Mesothelial cell of epicardium (in vitro differentiated cells): ENCODE data around the gene ANO1. TPM values are rescaled to one million over a fixed set of nuclear protein-coding genes. Genes with fewer than 3 reads are reported as not detected.

Experiments
- DNase-seq, 2 experiments: peaks; one replicate each; pipeline ENCODE4 v3.0.0; 2021; ENCODE audit warnings: low spot score in 2 of 2; ENCODE audit not compliant: unreplicated experiment in 2 of 2
- H3K27ac Mint-ChIP-seq: 2 replicates; pipeline ENCODE4 v1.8.0; 2021; ENCODE audit warnings: mixed read lengths
- H3K27me3 Mint-ChIP-seq: 2 replicates; pipeline ENCODE4 v1.8.0; 2021; ENCODE audit warnings: low read depth, mixed read lengths
- H3K36me3 Mint-ChIP-seq: 2 replicates; pipeline ENCODE4 v1.8.0; 2021; ENCODE audit warnings: mixed read lengths
- H3K4me1 Mint-ChIP-seq: 2 replicates; pipeline ENCODE4 v1.8.0; 2021; ENCODE audit warnings: mixed read lengths
- H3K4me3 Mint-ChIP-seq: 2 replicates; pipeline ENCODE4 v1.8.0; 2021; ENCODE audit warnings: mild to moderate bottlenecking, moderate library complexity, mixed read lengths
- H3K9me3 Mint-ChIP-seq: 2 replicates; pipeline ENCODE4 v1.8.0; 2021; ENCODE audit warnings: mixed read lengths
- CTCF ChIP-seq: fragments of 200-600 bp; sonication (generic); IDR thresholded peaks from one replicate; pipeline ENCODE4 v1.5.0; 2021; ENCODE audit warnings: antibody characterized with exemption; ENCODE audit not compliant: unreplicated experiment
- total RNA-seq: library from RNA; stranded (reverse); gene quantifications from 3 replicates; pipeline ENCODE4 v1.2.1, GENCODE V29; 2021

Gene ANO1
- total RNA-seq, 1 donor from 2014 or later = 37.2 TPM

- H3K27ac Mint-ChIP-seq = no peak overlapping the region
- TF ChIP-seq CTCF = no peak
- H3K4me1 Mint-ChIP-seq = peaks cover 5% of the 10 kb centered on the region
- H3K36me3 Mint-ChIP-seq = peaks cover 4% of the 10 kb centered on the region
- H3K27me3 Mint-ChIP-seq = no peaks in the 10 kb centered on the region
- DNase-seq = no peak
- no peak overlapping the region for H3K4me3 Mint-ChIP-seq
- H3K9me3 Mint-ChIP-seq = no peaks in the 10 kb centered on the region
Observed at GRCh38 chr11:70129051-70129592, 51.0 kb downstream of the ANO1 start.

- Mint-ChIP-seq H3K36me3 (peaks cover 4% of the 10 kb centered on the region), H3K4me1 (peaks cover 16% of the 10 kb centered on the region)
Observed at GRCh38 chr11:70130636-70131035, 52.5 kb downstream of the ANO1 start.

GRCh38 chr11:70131606-70132190 lies 53.6 kb downstream of the ANO1 start:
- H3K4me3 Mint-ChIP-seq = no peak overlapping the region
- TF ChIP-seq CTCF = no peak
- no peak overlapping the region for H3K27ac Mint-ChIP-seq

More at GRCh38 chr11:70130636-70131035, 52.5 kb downstream of the ANO1 start:
- no peak for TF ChIP-seq CTCF
- DNase-seq = no peak
- H3K9me3 Mint-ChIP-seq = no peaks in the 10 kb centered on the region
- H3K27me3 Mint-ChIP-seq = no peaks in the 10 kb centered on the region
- H3K4me3 Mint-ChIP-seq = no peak overlapping the region
- H3K27ac Mint-ChIP-seq = no peak overlapping the region

GRCh38 chr11:70132641-70133040 lies 54.5 kb downstream of the ANO1 start:
- no peak for DNase-seq
- Mint-ChIP-seq H3K27me3 (no peaks in the 10 kb centered on the region), H3K27ac (no peak overlapping the region), H3K4me1 (peaks cover 16% of the 10 kb centered on the region), H3K36me3 (peaks cover 4% of the 10 kb centered on the region), H3K9me3 (no peaks in the 10 kb centered on the region), H3K4me3 (no peak overlapping the region)
- no peak for TF ChIP-seq CTCF

More at GRCh38 chr11:70131606-70132190, 53.6 kb downstream of the ANO1 start:
- H3K36me3 Mint-ChIP-seq = peaks cover 4% of the 10 kb centered on the region
- DNase-seq = no peak
- no peaks in the 10 kb centered on the region for H3K9me3 Mint-ChIP-seq
- peaks cover 16% of the 10 kb centered on the region for H3K4me1 Mint-ChIP-seq
- H3K27me3 Mint-ChIP-seq = no peaks in the 10 kb centered on the region

- H3K4me1 Mint-ChIP-seq = peaks cover 10% of the 10 kb centered on the region
- no peak for DNase-seq
- peaks cover 4% of the 10 kb centered on the region for H3K36me3 Mint-ChIP-seq
- no peaks in the 10 kb centered on the region for H3K9me3 Mint-ChIP-seq
- no peak overlapping the region for H3K27ac Mint-ChIP-seq
- no peak overlapping the region for H3K4me3 Mint-ChIP-seq
- H3K27me3 Mint-ChIP-seq = no peaks in the 10 kb centered on the region
- no peak for TF ChIP-seq CTCF
Observed at GRCh38 chr11:70133771-70134335, 55.7 kb downstream of the ANO1 start.
